Measurements from ENCODE around the gene WDR75.
"Not testable (repeated sequence)": the region's sequence is repeated elsewhere in the genome, so short reads cannot be mapped to it uniquely, and the experiment has no call there.

Gene WDR75

GRCh38 chr2:189424961-189425360 lies 16.3 kb upstream of the WDR75 start:
- Histone ChIP-seq H3K4me1 (ENCODE audit: control extremely low read depth in 1 of 4, control insufficient read depth in 4 of 4, insufficient read depth in 4 of 4, low read length in 3 of 4) (peaks cover 0 to 6% (median 0%) of the 10 kb centered on the region in 4 experiments), H3K4me3 (ENCODE audit: control insufficient read depth in 1 of 7, extremely low read depth in 1 of 7, insufficient read depth in 4 of 7, low read depth in 2 of 7, low read length in 6 of 7) (no peak overlapping the region), H3K27me3 (replicated peaks in 2 of 5; ENCODE audit: control insufficient read depth in 4 of 5, insufficient read depth in 5 of 5, low read length in 4 of 5) (no peaks in the 10 kb centered on the region), H3K9me3 (ENCODE audit: control extremely low read depth in 1 of 5, control insufficient read depth in 4 of 5, insufficient read depth in 2 of 5, low read depth in 1 of 5, low read length in 4 of 5) (no peaks in the 10 kb centered on the region), H3K27ac (ENCODE audit: insufficient read depth in 1 of 2, low read depth in 1 of 2, low read length in 2 of 2, poor library complexity in 1 of 2, severe bottlenecking in 2 of 2) (no peak overlapping the region), H3K36me3 (ENCODE audit: control insufficient read depth in 4 of 4, insufficient read depth in 4 of 4, low read length in 3 of 4) (no peaks in the 10 kb centered on the region)
- no CpG with 5 or more reads among the region's 2 CpGs for WGBS (ENCODE audit: insufficient coverage)
- ChIA-PET POLR2A (no interaction called here), CTCF (no interaction called here)
- no peak for DNase-seq

GRCh38 chr2:189425676-189426075 lies 15.6 kb upstream of the WDR75 start:
- peaks cover 0 to 6% (median 0%) of the 10 kb centered on the region in 4 experiments for H3K4me1 ChIP-seq (ENCODE audit: control extremely low read depth in 1 of 4, control insufficient read depth in 4 of 4, insufficient read depth in 4 of 4, low read length in 3 of 4)
- WGBS (ENCODE audit: insufficient coverage): 100% methylated on average over 1 of the region's 1 CpG
- POLR2A ChIA-PET: no interaction called here

GRCh38 chr2:189426886-189427285 lies 14.4 kb upstream of the WDR75 start:
- ChIA-PET CTCF (no interaction called here), POLR2A (no interaction called here)
- H3K27ac ChIP-seq (ENCODE audit: insufficient read depth in 1 of 2, low read depth in 1 of 2, low read length in 2 of 2, poor library complexity in 1 of 2, severe bottlenecking in 2 of 2): no peak overlapping the region
- no peaks in the 10 kb centered on the region for H3K27me3 ChIP-seq (replicated peaks in 2 of 5; ENCODE audit: control insufficient read depth in 4 of 5, insufficient read depth in 5 of 5, low read length in 4 of 5)
- H3K36me3 ChIP-seq (ENCODE audit: control insufficient read depth in 4 of 4, insufficient read depth in 4 of 4, low read length in 3 of 4): no peaks in the 10 kb centered on the region
- H3K9me3 ChIP-seq (ENCODE audit: control extremely low read depth in 1 of 5, control insufficient read depth in 4 of 5, insufficient read depth in 2 of 5, low read depth in 1 of 5, low read length in 4 of 5): no peaks in the 10 kb centered on the region
- H3K4me1 ChIP-seq (ENCODE audit: control extremely low read depth in 1 of 4, control insufficient read depth in 4 of 4, insufficient read depth in 4 of 4, low read length in 3 of 4): peaks cover 0 to 6% (median 0%) of the 10 kb centered on the region in 4 experiments
- H3K4me3 ChIP-seq (ENCODE audit: control insufficient read depth in 1 of 7, extremely low read depth in 1 of 7, insufficient read depth in 4 of 7, low read depth in 2 of 7, low read length in 6 of 7): no peak overlapping the region
- DNase-seq: no peak
- 100% methylated on average over 2 of the region's 2 CpGs for WGBS (ENCODE audit: insufficient coverage)

More at GRCh38 chr2:189425676-189426075, 15.6 kb upstream of the WDR75 start:
- no peak overlapping the region for H3K4me3 ChIP-seq (ENCODE audit: control insufficient read depth in 1 of 7, extremely low read depth in 1 of 7, insufficient read depth in 4 of 7, low read depth in 2 of 7, low read length in 6 of 7)
- no peaks in the 10 kb centered on the region for H3K36me3 ChIP-seq (ENCODE audit: control insufficient read depth in 4 of 4, insufficient read depth in 4 of 4, low read length in 3 of 4)
- CTCF ChIA-PET: no interaction called here
- no peak for DNase-seq
- no peak overlapping the region for H3K27ac ChIP-seq (ENCODE audit: insufficient read depth in 1 of 2, low read depth in 1 of 2, low read length in 2 of 2, poor library complexity in 1 of 2, severe bottlenecking in 2 of 2)
- no peaks in the 10 kb centered on the region for H3K27me3 ChIP-seq (replicated peaks in 2 of 5; ENCODE audit: control insufficient read depth in 4 of 5, insufficient read depth in 5 of 5, low read length in 4 of 5)
- H3K9me3 ChIP-seq (ENCODE audit: control extremely low read depth in 1 of 5, control insufficient read depth in 4 of 5, insufficient read depth in 2 of 5, low read depth in 1 of 5, low read length in 4 of 5): no peaks in the 10 kb centered on the region

- Histone ChIP-seq H3K36me3 (ENCODE audit: control insufficient read depth in 4 of 4, insufficient read depth in 4 of 4, low read length in 3 of 4) (no peaks in the 10 kb centered on the region), H3K4me1 (ENCODE audit: control extremely low read depth in 1 of 4, control insufficient read depth in 4 of 4, insufficient read depth in 4 of 4, low read length in 3 of 4) (peaks cover 0 to 6% (median 0%) of the 10 kb centered on the region in 4 experiments), H3K27me3 (replicated peaks in 2 of 5; ENCODE audit: control insufficient read depth in 4 of 5, insufficient read depth in 5 of 5, low read length in 4 of 5) (no peaks in the 10 kb centered on the region), H3K4me3 (ENCODE audit: control insufficient read depth in 1 of 7, extremely low read depth in 1 of 7, insufficient read depth in 4 of 7, low read depth in 2 of 7, low read length in 6 of 7) (no peak overlapping the region), H3K9me3 (ENCODE audit: control extremely low read depth in 1 of 5, control insufficient read depth in 4 of 5, insufficient read depth in 2 of 5, low read depth in 1 of 5, low read length in 4 of 5) (no peaks in the 10 kb centered on the region), H3K27ac (ENCODE audit: insufficient read depth in 1 of 2, low read depth in 1 of 2, low read length in 2 of 2, poor library complexity in 1 of 2, severe bottlenecking in 2 of 2) (no peak overlapping the region)
- CTCF ChIA-PET: interaction anchor here (1.6 kb wide), 1 partner anchor 285 kb away, joined by 3 read pairs; no protein-coding TSS in a partner anchor
- 100% methylated on average over 2 of the region's 2 CpGs for WGBS (ENCODE audit: insufficient coverage)
- DNase-seq: no peak
- POLR2A ChIA-PET: no interaction called here
Measured at GRCh38 chr2:189427872-189428271, 13.4 kb upstream of the WDR75 start.

GRCh38 chr2:189430448-189430847 lies 10.8 kb upstream of the WDR75 start:
- POLR2A ChIA-PET; H3K4me3 ChIP-seq (ENCODE audit: control insufficient read depth in 1 of 7, extremely low read depth in 1 of 7, insufficient read depth in 4 of 7, low read depth in 2 of 7, low read length in 6 of 7); H3K4me1 ChIP-seq (ENCODE audit: control extremely low read depth in 1 of 4, control insufficient read depth in 4 of 4, insufficient read depth in 4 of 4, low read length in 3 of 4); H3K27me3 ChIP-seq (replicated peaks in 2 of 5; ENCODE audit: control insufficient read depth in 4 of 5, insufficient read depth in 5 of 5, low read length in 4 of 5); H3K27ac ChIP-seq (ENCODE audit: insufficient read depth in 1 of 2, low read depth in 1 of 2, low read length in 2 of 2, poor library complexity in 1 of 2, severe bottlenecking in 2 of 2); CTCF ChIA-PET; DNase-seq; H3K9me3 ChIP-seq (ENCODE audit: control extremely low read depth in 1 of 5, control insufficient read depth in 4 of 5, insufficient read depth in 2 of 5, low read depth in 1 of 5, low read length in 4 of 5); H3K36me3 ChIP-seq (ENCODE audit: control insufficient read depth in 4 of 4, insufficient read depth in 4 of 4, low read length in 3 of 4): not testable (repeated sequence)
- no CpG with 5 or more reads among the region's 2 CpGs for WGBS (ENCODE audit: insufficient coverage)

- CTCF ChIA-PET: not testable (repeated sequence)
- WGBS (ENCODE audit: insufficient coverage): 100% methylated on average over 1 of the region's 4 CpGs
Measured at GRCh38 chr2:189435803-189436202, 5.5 kb upstream of the WDR75 start.

GRCh38 chr2:189437926-189438325 lies 3.3 kb upstream of the WDR75 start:
- no peak overlapping the region for H3K27ac ChIP-seq (ENCODE audit: insufficient read depth in 1 of 2, low read depth in 1 of 2, low read length in 2 of 2, poor library complexity in 1 of 2, severe bottlenecking in 2 of 2)
- POLR2A ChIA-PET: interaction anchor here (0.6 kb wide), 1 partner anchor 1870 kb away, joined by 3 read pairs; no protein-coding TSS in a partner anchor
- H3K9me3 ChIP-seq (ENCODE audit: control extremely low read depth in 1 of 5, control insufficient read depth in 4 of 5, insufficient read depth in 2 of 5, low read depth in 1 of 5, low read length in 4 of 5): no peaks in the 10 kb centered on the region
- H3K36me3 ChIP-seq (ENCODE audit: control insufficient read depth in 4 of 4, insufficient read depth in 4 of 4, low read length in 3 of 4): peaks cover 0 to under 1% (median 0%) of the 10 kb centered on the region in 4 experiments
- H3K4me3 ChIP-seq (ENCODE audit: control insufficient read depth in 1 of 7, extremely low read depth in 1 of 7, insufficient read depth in 4 of 7, low read depth in 2 of 7, low read length in 6 of 7): no peak overlapping the region
- CTCF ChIA-PET: no interaction called here
- peaks cover 5 to 19% (median 13%) of the 10 kb centered on the region in 4 experiments for H3K4me1 ChIP-seq (ENCODE audit: control extremely low read depth in 1 of 4, control insufficient read depth in 4 of 4, insufficient read depth in 4 of 4, low read length in 3 of 4)
- H3K27me3 ChIP-seq (replicated peaks in 2 of 5; ENCODE audit: control insufficient read depth in 4 of 5, insufficient read depth in 5 of 5, low read length in 4 of 5): no peaks in the 10 kb centered on the region
- peak; percentile 8 to 53 (median 43) for DNase-seq
- WGBS (ENCODE audit: insufficient coverage): no CpG with 5 or more reads among the region's 1 CpG

More at GRCh38 chr2:189435803-189436202, 5.5 kb upstream of the WDR75 start:
- H3K36me3 ChIP-seq (ENCODE audit: control insufficient read depth in 4 of 4, insufficient read depth in 4 of 4, low read length in 3 of 4); H3K4me1 ChIP-seq (ENCODE audit: control extremely low read depth in 1 of 4, control insufficient read depth in 4 of 4, insufficient read depth in 4 of 4, low read length in 3 of 4); H3K27ac ChIP-seq (ENCODE audit: insufficient read depth in 1 of 2, low read depth in 1 of 2, low read length in 2 of 2, poor library complexity in 1 of 2, severe bottlenecking in 2 of 2); H3K9me3 ChIP-seq (ENCODE audit: control extremely low read depth in 1 of 5, control insufficient read depth in 4 of 5, insufficient read depth in 2 of 5, low read depth in 1 of 5, low read length in 4 of 5); POLR2A ChIA-PET; H3K27me3 ChIP-seq (replicated peaks in 2 of 5; ENCODE audit: control insufficient read depth in 4 of 5, insufficient read depth in 5 of 5, low read length in 4 of 5); DNase-seq; H3K4me3 ChIP-seq (ENCODE audit: control insufficient read depth in 1 of 7, extremely low read depth in 1 of 7, insufficient read depth in 4 of 7, low read depth in 2 of 7, low read length in 6 of 7): not testable (repeated sequence)

All from common myeloid progenitor, CD34-positive (primary cell).